ACC112 (cell line): ENCODE measurements around the gene AK1.
"Not testable (repeated sequence)": the region's sequence is repeated elsewhere in the genome, so short reads cannot be mapped to it uniquely, and the experiment has no call there.

ENCODE experiments used
- H2AFZ ChIP-seq: fragments of 200-600 bp; sonication (generic); one replicate; pipeline ENCODE4 v1.6.0; 2017; ENCODE audit warnings: antibody characterized with exemption, low read length; ENCODE audit not compliant: unreplicated experiment
- H3K27ac ChIP-seq: fragments of 200-600 bp; sonication (generic); 2 replicates; pipeline ENCODE4 v1.5.1; 2014; ENCODE audit warnings: low read depth, mild to moderate bottlenecking, antibody characterized with exemption, low read length, moderate library complexity
- H3K27me3 ChIP-seq: fragments of 200-600 bp; sonication (generic); 2 replicates; pipeline ENCODE4 v1.6.1; 2014; ENCODE audit warnings: mild to moderate bottlenecking, antibody characterized with exemption, low read length, moderate library complexity, mixed read lengths; ENCODE audit not compliant: insufficient read depth
- H3K36me3 ChIP-seq: fragments of 200-600 bp; sonication (generic); 2 replicates; pipeline ENCODE4 v1.6.1; 2016; ENCODE audit warnings: mild to moderate bottlenecking, antibody characterized with exemption, low read length, moderate library complexity, mixed read lengths; ENCODE audit not compliant: insufficient read depth
- H3K4me1 ChIP-seq: fragments of 200-600 bp; sonication (generic); one replicate; pipeline ENCODE4 v1.6.1; 2016; ENCODE audit warnings: low read length, mixed read lengths; ENCODE audit not compliant: insufficient read depth, unreplicated experiment, control insufficient read depth
- H3K4me3 ChIP-seq: fragments of 200-600 bp; sonication (generic); 2 replicates; pipeline ENCODE4 v1.5.1; 2014; ENCODE audit warnings: mild to moderate bottlenecking, low read depth, low read length
- H3K79me2 ChIP-seq: fragments of 200-600 bp; sonication (generic); one replicate; pipeline ENCODE4 v1.6.0; 2016; ENCODE audit warnings: low read length; ENCODE audit not compliant: control insufficient read depth, unreplicated experiment, insufficient read depth

AK1 gene

DNA sequence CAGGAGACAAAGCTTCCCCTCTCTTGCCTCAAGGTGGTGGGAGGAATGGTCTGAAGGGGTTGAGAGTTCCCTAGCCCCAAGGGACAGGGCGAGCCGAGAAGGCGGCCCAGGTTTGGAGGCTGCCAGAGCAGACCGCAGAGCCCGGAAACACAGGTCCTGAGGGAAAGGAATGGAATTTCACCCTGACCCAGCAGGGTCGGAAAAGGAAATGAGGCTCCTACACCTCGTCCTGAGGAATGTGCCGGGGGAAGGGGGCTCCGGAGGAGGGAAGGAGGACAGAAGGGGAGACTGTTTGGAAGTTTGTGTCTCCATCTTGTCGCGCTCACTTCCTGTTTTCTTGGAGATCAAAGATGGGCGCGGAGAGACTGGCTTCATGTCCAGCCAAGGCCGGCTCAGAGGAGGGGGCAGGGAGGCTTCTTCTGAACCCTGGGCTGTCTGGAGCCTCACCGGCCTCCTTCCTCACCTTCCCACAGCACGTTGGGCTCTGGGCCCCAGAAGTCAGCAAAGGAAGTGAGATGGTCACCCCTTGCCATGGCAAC is 32.6 kb downstream of the AK1 start:
- H3K27ac ChIP-seq: peak overlapping the region; percentile 91
- H3K79me2 ChIP-seq: peaks cover 86% of the 10 kb centered on the region
- peak overlapping the region; percentile 43 for H3K4me3 ChIP-seq
- no peaks in the 10 kb centered on the region for H3K27me3 ChIP-seq
- H3K4me1 ChIP-seq: peaks cover 60% of the 10 kb centered on the region
- H3K36me3 ChIP-seq: peaks cover 21% of the 10 kb centered on the region
- peak overlapping the region; percentile 1 for H2AFZ ChIP-seq

DNA sequence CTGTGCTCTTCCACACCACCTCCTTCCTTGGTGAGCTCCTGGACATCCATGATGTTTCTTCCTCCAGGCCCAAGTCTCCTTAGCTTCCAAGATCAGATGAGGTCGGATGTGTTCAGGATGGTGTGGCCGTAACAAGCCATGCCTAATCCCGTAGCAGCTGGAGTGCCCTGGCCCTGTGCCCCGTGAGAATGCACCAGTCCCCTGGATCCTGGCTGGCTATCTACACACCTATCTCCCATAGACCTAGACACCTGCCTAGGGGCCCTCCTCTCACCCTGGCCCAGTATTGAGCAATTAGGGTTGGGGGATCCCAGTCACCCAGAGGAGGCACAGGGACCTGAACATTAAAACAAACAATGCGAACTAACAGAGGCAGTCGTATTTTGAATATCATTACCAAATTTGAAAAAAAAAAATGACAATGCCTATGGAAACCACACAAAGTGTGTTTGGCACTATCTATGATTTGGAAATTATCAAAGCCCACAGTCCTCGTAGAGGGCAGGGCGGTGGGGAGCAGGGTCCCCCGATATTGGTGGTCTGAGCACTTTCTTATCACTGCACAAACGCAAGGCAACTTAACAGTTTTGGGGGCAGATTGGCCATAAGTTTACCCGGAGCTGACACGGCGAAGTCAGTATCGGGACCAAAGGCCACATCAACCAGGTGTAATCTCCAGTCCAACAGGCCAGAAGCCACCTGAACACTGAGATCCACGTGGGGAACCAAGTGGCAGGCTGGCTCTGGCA is 36.2 kb downstream of the AK1 start:
- H3K79me2 ChIP-seq: peaks cover 71% of the 10 kb centered on the region
- no peak overlapping the region for H2AFZ ChIP-seq
- no peak overlapping the region for H3K4me3 ChIP-seq
- no peaks in the 10 kb centered on the region for H3K27me3 ChIP-seq
- peak overlapping the region; percentile 96 for H3K27ac ChIP-seq
- H3K36me3 ChIP-seq: peaks cover 8% of the 10 kb centered on the region; the same call in 1 of the 2 replicates
- H3K4me1 ChIP-seq: peaks cover 73% of the 10 kb centered on the region

DNA sequence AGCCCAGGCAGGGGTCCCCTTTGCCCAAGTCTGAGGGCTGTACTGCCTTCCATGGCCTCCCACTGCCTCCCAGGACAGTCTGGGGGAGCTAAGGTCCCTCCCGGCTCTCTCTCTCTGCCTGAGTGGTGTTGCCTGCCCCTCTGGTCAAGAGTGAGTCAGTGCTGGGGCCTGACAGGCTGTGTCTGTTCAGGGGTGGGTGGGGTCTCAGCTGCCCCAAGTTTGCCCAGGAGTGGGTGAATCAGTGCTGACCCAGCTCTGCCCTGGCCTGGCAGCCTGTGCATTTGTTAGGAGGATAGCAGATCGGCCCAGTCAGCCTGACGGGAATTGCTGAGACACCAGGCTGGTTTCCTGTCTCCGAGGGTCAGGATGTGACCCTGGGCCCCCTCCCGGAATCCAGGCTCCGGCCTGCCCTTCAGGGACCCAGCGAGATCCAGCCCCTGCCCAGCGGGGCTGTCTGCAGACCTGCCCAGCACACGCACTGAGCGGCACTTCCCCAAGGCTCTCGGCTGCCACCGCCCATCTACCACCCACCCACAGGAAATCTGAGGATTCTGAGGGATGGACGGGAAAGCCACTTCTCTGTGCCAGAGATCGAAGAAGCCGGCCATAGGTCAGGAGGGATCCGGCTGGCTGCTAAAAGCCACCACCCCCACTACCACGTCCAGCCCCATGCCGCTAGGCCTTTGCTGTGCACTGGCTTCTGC is 38.9 kb downstream of the AK1 start:
- H3K4me1 ChIP-seq: peaks cover 68% of the 10 kb centered on the region
- no peak overlapping the region for H2AFZ ChIP-seq
- H3K4me3 ChIP-seq: peak overlapping the region; percentile 31
- no peaks in the 10 kb centered on the region for H3K27me3 ChIP-seq
- H3K27ac ChIP-seq: peak overlapping the region; percentile 96
- peaks cover 14% of the 10 kb centered on the region; the same call in 1 of the 2 replicates for H3K36me3 ChIP-seq
- peaks cover 70% of the 10 kb centered on the region for H3K79me2 ChIP-seq

DNA sequence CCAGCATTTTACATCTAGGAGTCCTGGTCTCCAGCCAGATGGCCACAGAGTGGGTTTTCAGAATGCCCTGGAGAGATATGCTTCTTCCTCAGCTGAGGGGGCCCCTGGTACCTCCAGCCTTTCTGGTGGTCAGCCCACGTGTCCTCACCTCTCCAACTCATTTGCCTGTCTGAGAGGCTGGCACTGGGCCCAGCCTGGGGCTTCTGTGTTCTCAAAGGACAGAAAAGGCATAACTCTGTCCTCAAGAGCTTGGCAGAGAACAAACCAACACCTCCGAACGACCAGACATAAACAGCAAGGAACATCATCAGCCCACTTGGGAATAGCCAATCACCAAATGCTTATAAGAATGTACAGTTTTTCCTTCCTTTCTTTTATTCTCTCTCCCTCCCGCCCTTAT is 40.1 kb downstream of the AK1 start:
- Histone ChIP-seq H3K36me3 (peaks cover 17% of the 10 kb centered on the region), H3K4me1 (peaks cover 70% of the 10 kb centered on the region), H3K27me3 (no peaks in the 10 kb centered on the region), H3K79me2 (peaks cover 70% of the 10 kb centered on the region), H2AFZ (no peak overlapping the region), H3K4me3 (peak overlapping the region; percentile 16; the same call in 1 of the 2 replicates), H3K27ac (peak overlapping the region; percentile 96)

DNA sequence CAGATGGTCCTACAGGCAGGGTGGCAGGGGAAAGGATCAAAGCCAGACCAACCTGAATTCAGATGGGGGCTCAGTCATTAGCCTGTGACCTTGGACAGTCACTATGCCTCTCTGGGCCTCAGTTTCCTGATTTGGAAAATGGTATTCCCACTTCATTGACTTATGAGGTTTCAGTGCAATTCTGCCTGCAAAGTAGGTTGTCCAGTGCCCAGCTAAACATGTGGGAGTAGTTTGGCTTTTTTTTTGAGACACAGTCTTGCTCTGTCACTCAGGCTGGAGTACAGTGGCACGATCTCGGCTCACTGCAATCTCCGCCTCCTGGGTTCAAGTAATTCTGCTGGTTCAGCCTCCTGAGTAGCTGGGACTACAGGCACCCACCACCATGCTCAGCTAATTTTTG is 40.9 kb downstream of the AK1 start:
- Histone ChIP-seq H3K4me3 (peak overlapping the region; percentile 19), H3K36me3 (peaks cover 15% of the 10 kb centered on the region), H3K4me1 (peaks cover 73% of the 10 kb centered on the region), H3K27ac (peak overlapping the region; percentile 96), H3K79me2 (peaks cover 67% of the 10 kb centered on the region)
- H2AFZ ChIP-seq, H3K27me3 ChIP-seq: not testable (repeated sequence)

DNA sequence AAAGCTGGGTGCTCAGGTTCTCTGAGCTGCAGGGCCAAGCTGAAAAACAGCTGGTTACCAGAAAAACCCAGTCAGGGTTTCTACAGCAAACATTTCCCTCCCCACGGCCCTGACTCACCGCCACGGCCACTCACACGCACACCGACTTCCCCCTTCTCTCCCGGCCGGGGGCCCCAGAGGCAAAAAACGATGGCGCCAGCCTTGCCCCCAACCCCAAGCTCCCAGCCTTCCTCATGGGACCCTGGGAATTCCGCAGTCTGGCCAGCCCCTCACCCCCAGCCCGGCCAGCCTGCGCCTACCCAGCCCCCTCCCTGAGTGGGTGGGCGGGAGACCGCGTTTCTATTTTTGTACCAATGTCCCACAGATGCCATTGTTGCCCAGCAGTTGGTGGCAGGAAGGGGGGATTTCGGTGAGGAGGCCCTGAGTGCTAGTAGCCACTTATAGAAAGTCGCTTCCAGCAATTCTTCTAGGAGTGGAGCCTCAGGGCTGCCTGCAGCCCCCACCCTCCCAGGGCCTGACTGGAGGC is 41.4 kb downstream of the AK1 start:
- peak overlapping the region; percentile 96 for H3K27ac ChIP-seq
- peak overlapping the region; percentile 19 for H3K4me3 ChIP-seq
- H3K36me3 ChIP-seq: peaks cover 13% of the 10 kb centered on the region
- peaks cover 69% of the 10 kb centered on the region for H3K4me1 ChIP-seq
- H3K27me3 ChIP-seq: no peaks in the 10 kb centered on the region
- H3K79me2 ChIP-seq: peaks cover 62% of the 10 kb centered on the region
- no peak overlapping the region for H2AFZ ChIP-seq

DNA sequence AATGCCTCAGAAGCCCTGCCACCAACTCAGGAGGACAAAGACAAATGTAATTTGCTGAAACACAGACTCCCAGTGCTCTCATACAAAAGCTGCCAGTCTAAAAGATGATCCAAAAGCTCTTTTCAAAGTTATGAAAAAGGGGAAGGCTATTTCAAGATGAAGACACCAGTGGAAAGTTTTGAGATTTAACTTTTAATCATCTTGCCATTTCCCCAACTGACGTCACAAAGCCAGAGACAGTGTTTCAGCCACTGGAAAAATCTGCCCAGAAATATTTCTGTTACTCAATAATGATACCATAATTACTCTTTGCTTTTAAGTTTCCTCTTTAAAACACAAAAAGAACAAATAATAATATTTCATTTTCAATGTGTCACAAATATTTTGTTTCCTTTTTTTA is 43.9 kb downstream of the AK1 start:
- Histone ChIP-seq H3K27ac (peak overlapping the region; percentile 66), H3K4me1 (peaks cover 56% of the 10 kb centered on the region)

DNA sequence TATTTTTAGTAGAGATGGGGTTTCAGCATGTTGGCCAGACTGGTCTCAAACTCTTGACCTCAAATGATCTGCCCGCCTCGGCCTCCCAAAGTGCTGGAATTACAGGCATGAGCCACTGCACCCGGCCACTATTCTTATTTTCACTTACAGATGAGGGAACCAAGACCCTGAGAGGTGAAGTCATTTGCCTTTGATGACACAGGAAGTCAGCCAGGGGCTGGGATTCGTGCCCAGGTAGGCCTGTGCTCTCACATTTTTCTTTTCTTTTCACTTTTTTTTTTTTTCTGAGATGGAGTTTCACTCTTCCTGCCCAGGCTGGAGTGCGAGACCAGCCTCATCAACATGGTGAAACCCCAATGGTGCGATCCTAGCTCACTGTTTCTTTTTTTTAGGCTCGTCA is 45.2 kb downstream of the AK1 start:
- H3K4me1 ChIP-seq: peaks cover 52% of the 10 kb centered on the region
- H2AFZ ChIP-seq: no peak overlapping the region
- H3K27me3 ChIP-seq: no peaks in the 10 kb centered on the region
- H3K36me3 ChIP-seq: peaks cover 29% of the 10 kb centered on the region
- H3K27ac ChIP-seq: peak overlapping the region; percentile 47; the same call in 1 of the 2 replicates
- H3K4me3 ChIP-seq: no peak overlapping the region
- peaks cover 56% of the 10 kb centered on the region for H3K79me2 ChIP-seq

More for the DNA sequence above, 43.9 kb downstream of the AK1 start:
- Histone ChIP-seq H3K4me3 (no peak overlapping the region), H3K79me2 (peaks cover 60% of the 10 kb centered on the region), H2AFZ (no peak overlapping the region), H3K27me3 (no peaks in the 10 kb centered on the region), H3K36me3 (peaks cover 29% of the 10 kb centered on the region)

DNA sequence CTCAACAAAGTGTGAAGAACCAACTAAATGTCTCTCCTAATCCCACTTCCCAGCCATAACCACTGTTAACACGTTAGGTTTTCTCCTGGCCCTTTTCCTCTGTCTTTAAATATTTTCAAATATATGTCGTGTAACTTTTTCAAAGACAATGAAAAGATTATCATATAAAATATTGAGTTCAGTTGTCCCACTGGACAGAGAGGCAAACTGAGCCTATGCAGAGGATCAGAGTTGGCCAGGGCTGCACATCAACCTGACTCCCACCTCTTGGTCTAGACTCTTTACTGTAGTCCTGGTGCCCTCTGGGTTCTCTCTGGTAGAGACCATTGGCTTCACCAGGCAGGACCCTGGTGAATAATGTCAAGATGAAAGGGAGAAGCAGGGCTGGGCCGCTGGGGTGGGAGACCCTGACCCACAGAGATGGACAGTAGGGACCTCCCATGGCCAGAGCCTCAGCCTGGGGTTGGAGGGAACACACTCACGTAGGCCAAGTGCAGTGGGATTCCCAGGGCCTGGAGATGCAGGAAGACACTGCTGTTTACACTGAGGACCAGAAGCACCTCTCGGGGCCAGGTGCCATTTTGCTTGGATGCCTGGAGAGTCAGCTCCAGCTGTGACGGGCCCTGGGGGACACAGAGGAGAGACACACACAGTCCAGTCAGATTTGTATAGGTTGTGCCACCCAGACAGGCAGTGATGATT is 48.1 kb downstream of the AK1 start:
- Histone ChIP-seq H3K27me3 (no peaks in the 10 kb centered on the region), H2AFZ (no peak overlapping the region)

More for the DNA sequence above, 48.1 kb downstream of the AK1 start:
- H3K79me2 ChIP-seq: peaks cover 42% of the 10 kb centered on the region
- peaks cover 38% of the 10 kb centered on the region for H3K4me1 ChIP-seq
- peak overlapping the region; percentile 56 for H3K27ac ChIP-seq
- H3K36me3 ChIP-seq: peaks cover 24% of the 10 kb centered on the region
- no peak overlapping the region for H3K4me3 ChIP-seq
